Lung (tissue), 12 donors: Measurements from ENCODE around the gene NECAB3. TPM values are rescaled to one million over a fixed set of nuclear protein-coding genes. Genes with fewer than 3 reads are reported as not detected.

ENCODE experiments used
- ATAC-seq: fragments of 200-7000 bp; cut with Tn5 transposase; one replicate; pipeline ENCODE4 v1.9.1; 2020; ENCODE audit warnings: moderate number of reproducible peaks; ENCODE audit not compliant: insufficient read depth, low FRiP score
- DNase-seq, 3 donors: peaks; one replicate each; pipeline ENCODE4 v3.0.0-alpha.2; 2013 to 2017
- H3K27ac ChIP-seq, 2 donors: one replicate each; pipeline ENCODE4 v1.5.1; 2013; ENCODE audit warnings: mild to moderate bottlenecking in 2 of 2, moderate library complexity in 2 of 2, control low read depth in 1 of 2, inconsistent platforms in 1 of 2, low read depth in 1 of 2, low read length in 1 of 2
- H3K27me3 ChIP-seq, 3 donors: one replicate each; pipeline ENCODE4 v1.5.1; 2013; ENCODE audit warnings: low read length in 2 of 3; ENCODE audit not compliant: control insufficient read depth in 3 of 3, insufficient read depth in 3 of 3
- H3K36me3 ChIP-seq, 4 donors: one replicate each; pipeline ENCODE4 v1.5.1; 2013; ENCODE audit warnings: low read length in 4 of 4, mild to moderate bottlenecking in 1 of 4, moderate library complexity in 1 of 4; ENCODE audit not compliant: control insufficient read depth in 4 of 4, insufficient read depth in 4 of 4
- H3K4me1 ChIP-seq, 5 donors: one replicate each; pipeline ENCODE4 v1.5.1; 2013; ENCODE audit warnings: low read length in 5 of 5, mild to moderate bottlenecking in 2 of 5, moderate library complexity in 1 of 5; ENCODE audit not compliant: control insufficient read depth in 5 of 5, insufficient read depth in 5 of 5
- H3K4me3 ChIP-seq: one replicate; pipeline ENCODE4 v1.5.1; 2013; ENCODE audit warnings: mild to moderate bottlenecking, control low read depth, moderate library complexity
- H3K9ac ChIP-seq, 2 donors: one replicate each; pipeline ENCODE4 v1.5.1; 2013; ENCODE audit warnings: low read length in 2 of 2, control low read depth in 1 of 2; ENCODE audit not compliant: insufficient read depth in 1 of 2
- H3K9me3 ChIP-seq, 4 donors: one replicate each; pipeline ENCODE4 v1.5.1; 2013; ENCODE audit warnings: low read length in 3 of 4, mild to moderate bottlenecking in 1 of 4, moderate library complexity in 1 of 4; ENCODE audit not compliant: control insufficient read depth in 4 of 4, insufficient read depth in 3 of 4
- CTCF ChIP-seq: IDR thresholded peaks from 2 replicates; pipeline ENCODE4 v1.5.1; 2012; ENCODE audit warnings: mild to moderate bottlenecking; ENCODE audit errors: control extremely low read depth, extremely low read depth
- WGBS, 2 donors: extraction: QIAGEN DNeasy Blood & Tissue Kit; methylation state at CpG; one replicate each; pipeline ENCODE4 v1.1.7; 2013; 5-methylcytosine and 5-hydroxymethylcytosine counted together
- polyA plus RNA-seq, 2 donors: library from polyadenylated mRNA; stranded (reverse); fragments of 200-250 nt; gene quantifications; one replicate each; pipeline ENCODE4 v1.2.1, GENCODE V29; 2013
- total RNA-seq, 2 donors: library from RNA; depleted of rRNA in 1 of 2; stranded (reverse); fragments of >200 nt in 1 of 2; gene quantifications; one replicate each; pipeline ENCODE4 v1.2.1, GENCODE V29; 2014 to 2021
- donor health status: control.
- donor health status: control.
- donor health status: Bipolar disorder and iron deficiency.
- donor health status: healthy.
- donor health status: DM: yes; HTN: yes; CAD: no.

The NECAB3 gene
- total and polyA plus RNA-seq, 4 donors: 21.2 to 127 (median 72.2) TPM

GRCh38 chr20:33687370-33687915 is 13.2 kb upstream of the NECAB3 start:
- DNase-seq (no peak), ATAC-seq (no peak)
- Histone ChIP-seq H3K4me3 (no peak overlapping the region), H3K36me3 (no peaks in the 10 kb centered on the region), H3K27ac (peak overlapping the region in 1 of 2 donors; percentile 13), H3K9ac (no peak overlapping the region), H3K27me3 (no peaks in the 10 kb centered on the region), H3K9me3 (no peaks in the 10 kb centered on the region), H3K4me1 (peaks cover 0 to 25% (median 18%) of the 10 kb centered on the region in 5 donors)
- TF ChIP-seq CTCF: no peak
- WGBS, 2 donors: 68 to 70% methylated on average over 8 of the region's 8 CpGs

GRCh38 chr20:33686984-33687366 is 12.7 kb upstream of the NECAB3 start:
- no peak for ATAC-seq
- TF ChIP-seq CTCF: no peak

GRCh38 chr20:33686100-33686983 is 12.1 kb upstream of the NECAB3 start, which contains the start of gene E2F1:
Gene E2F1, minus strand, starts transcription at chr20:33686385. Its CDS starts 121 bp downstream, at chr20:33686264.
- Histone ChIP-seq H3K36me3 (no peaks in the 10 kb centered on the region), H3K27ac (peak within 1 kb of the TSS in 1 of 2 donors; percentile 50), H3K9ac (no peak within 1 kb of the TSS), H3K4me1 (peaks cover 0 to 28% (median 18%) of the 10 kb centered on the region in 5 donors), H3K27me3 (no peaks in the 10 kb centered on the region), H3K9me3 (no peaks in the 10 kb centered on the region), H3K4me3 (peak within 1 kb of the TSS; percentile 36)
- 2 to 3% methylated on average over 56 to 101 of the region's 101 CpGs for WGBS, 2 donors
- ATAC-seq (peak; percentile 99), DNase-seq (peak; percentile 95 to 97 (median 97))
- peak; percentile 16 for TF ChIP-seq CTCF

More at GRCh38 chr20:33686984-33687366, 12.7 kb upstream of the NECAB3 start:
- Histone ChIP-seq H3K27ac (peak overlapping the region in 1 of 2 donors; percentile 50), H3K36me3 (no peaks in the 10 kb centered on the region), H3K9ac (no peak overlapping the region), H3K4me3 (no peak overlapping the region), H3K9me3 (no peaks in the 10 kb centered on the region), H3K4me1 (peaks cover 0 to 28% (median 18%) of the 10 kb centered on the region in 5 donors), H3K27me3 (no peaks in the 10 kb centered on the region)
- DNase-seq: no peak
- WGBS, 2 donors: 77 to 85% methylated on average over 14 of the region's 14 CpGs
